OCI-LY3 (cell line): ENCODE data around the gene CAMK2G.

Experiments
- H2AFZ ChIP-seq: fragments of 200-600, 300-600 bp; shearing (Covaris generic); 2 replicates; pipeline ENCODE4 v1.6.0; 2014; ENCODE audit warnings: antibody characterized with exemption, low read depth, low read length
- H3K27ac ChIP-seq: fragments of 200-600, 300-600 bp; sonication (generic); 2 replicates; pipeline ENCODE4 v1.5.1; 2014; ENCODE audit warnings: mild to moderate bottlenecking, low read length, moderate library complexity, mixed read lengths
- H3K27me3 ChIP-seq: fragments of 200-600, 300-600 bp; sonication (generic); 2 replicates; pipeline ENCODE4 v1.6.1; 2014; ENCODE audit warnings: low read depth, low read length, mixed read lengths
- H3K36me3 ChIP-seq: fragments of 200-600, 300-600 bp; sonication (generic); replicated peaks from 2 replicates; pipeline ENCODE3; 2014; ENCODE audit warnings: low read depth, low read length, mixed read lengths
- H3K4me1 ChIP-seq: fragments of 300-600, 200-600 bp; sonication (generic); 2 replicates; pipeline ENCODE4 v1.6.1; 2014; ENCODE audit warnings: low read length, mixed read lengths
- H3K4me2 ChIP-seq: fragments of 200-600, 300-600 bp; sonication (generic); 2 replicates; pipeline ENCODE4 v1.6.1; 2014; ENCODE audit warnings: low read length, mixed read lengths
- H3K4me3 ChIP-seq: fragments of 300-600, 200-600 bp; sonication (generic); 2 replicates; pipeline ENCODE4 v1.5.1; 2014; ENCODE audit warnings: antibody characterized with exemption, mild to moderate bottlenecking, low read length, moderate library complexity
- H3K79me2 ChIP-seq: fragments of 300-600, 200-600 bp; shearing (Covaris generic); 2 replicates; pipeline ENCODE4 v1.6.1; 2014; ENCODE audit warnings: mild to moderate bottlenecking, low read length, mixed read lengths
- H3K9ac ChIP-seq: fragments of 300-600, 200-600 bp; shearing (Covaris generic); 2 replicates; pipeline ENCODE4 v1.6.0; 2014; ENCODE audit warnings: mild to moderate bottlenecking, low read length, moderate library complexity
- H3K9me3 ChIP-seq: fragments of 200-600, 300-600 bp; shearing (Covaris generic); 2 replicates; pipeline ENCODE4 v1.6.1; 2014; ENCODE audit warnings: low read length, mixed read lengths; ENCODE audit not compliant: insufficient read depth
- H4K20me1 ChIP-seq: fragments of 200-600, 300-600 bp; sonication (generic); 2 replicates; pipeline ENCODE4 v1.6.1; 2016; ENCODE audit warnings: low read length, mixed read lengths; ENCODE audit not compliant: insufficient read depth
- CTCF ChIP-seq: fragments of 200-600, 300-600 bp; sonication (generic); IDR thresholded peaks from 2 replicates; pipeline ENCODE4 v1.5.1; 2014; ENCODE audit warnings: antibody characterized with exemption, low read length, low read depth
- EZH2phosphoT487 ChIP-seq: fragments of 200-600 bp; shearing (Covaris generic); IDR thresholded peaks from 2 replicates; pipeline ENCODE4 v1.6.1; 2018; ENCODE audit warnings: antibody characterized with exemption, mixed run types, low read depth

Gene CAMK2G

GRCh38 chr10:73867871-73868631 is 6.3 kb downstream of the CAMK2G start:
- no peak overlapping the region for H3K27ac ChIP-seq
- TF ChIP-seq CTCF (no peak), EZH2phosphoT487 (no peak)
- H3K4me1 ChIP-seq: peaks cover 17% of the 10 kb centered on the region
- no peaks in the 10 kb centered on the region for H3K79me2 ChIP-seq
- no peak overlapping the region for H3K4me2 ChIP-seq
- no peaks in the 10 kb centered on the region for H3K9me3 ChIP-seq
- no peak overlapping the region for H2AFZ ChIP-seq
- H3K36me3 ChIP-seq: no peaks in the 10 kb centered on the region
- H3K27me3 ChIP-seq: no peaks in the 10 kb centered on the region
- H3K9ac ChIP-seq: no peak overlapping the region
- no peaks in the 10 kb centered on the region for H4K20me1 ChIP-seq
- H3K4me3 ChIP-seq: no peak overlapping the region

- H3K9me3 ChIP-seq: no peaks in the 10 kb centered on the region
- peaks cover 17% of the 10 kb centered on the region for H3K4me1 ChIP-seq
- no peak overlapping the region for H3K27ac ChIP-seq
- no peak overlapping the region for H3K4me3 ChIP-seq
- TF ChIP-seq EZH2phosphoT487 (no peak), CTCF (no peak)
- H3K36me3 ChIP-seq: no peaks in the 10 kb centered on the region
- H4K20me1 ChIP-seq: no peaks in the 10 kb centered on the region
- no peak overlapping the region for H3K4me2 ChIP-seq
- H3K79me2 ChIP-seq: no peaks in the 10 kb centered on the region
- no peak overlapping the region for H3K9ac ChIP-seq
- no peak overlapping the region for H2AFZ ChIP-seq
- H3K27me3 ChIP-seq: no peaks in the 10 kb centered on the region
Measured at GRCh38 chr10:73867126-73867807, 7.1 kb downstream of the CAMK2G start.

- Histone ChIP-seq H3K4me1 (peaks cover 17% of the 10 kb centered on the region), H4K20me1 (no peaks in the 10 kb centered on the region), H3K4me3 (no peak overlapping the region), H3K27ac (0 out of 2 replicates have a peak overlapping the region, but pooled peaks have one; percentile 81), H3K27me3 (no peaks in the 10 kb centered on the region), H3K36me3 (no peaks in the 10 kb centered on the region), H3K4me2 (no peak overlapping the region), H2AFZ (no peak overlapping the region), H3K79me2 (no peaks in the 10 kb centered on the region), H3K9me3 (no peaks in the 10 kb centered on the region), H3K9ac (no peak overlapping the region)
- TF ChIP-seq CTCF: no peak
- no peak for TF ChIP-seq EZH2phosphoT487
Measured at GRCh38 chr10:73866621-73867020, 7.7 kb downstream of the CAMK2G start.
